ENCODE results near the gene STK39.

The STK39 gene

GRCh38 chr2:168241746-168242145 is 5.6 kb downstream of the STK39 start:
- no peak for DNase-seq

DNA sequence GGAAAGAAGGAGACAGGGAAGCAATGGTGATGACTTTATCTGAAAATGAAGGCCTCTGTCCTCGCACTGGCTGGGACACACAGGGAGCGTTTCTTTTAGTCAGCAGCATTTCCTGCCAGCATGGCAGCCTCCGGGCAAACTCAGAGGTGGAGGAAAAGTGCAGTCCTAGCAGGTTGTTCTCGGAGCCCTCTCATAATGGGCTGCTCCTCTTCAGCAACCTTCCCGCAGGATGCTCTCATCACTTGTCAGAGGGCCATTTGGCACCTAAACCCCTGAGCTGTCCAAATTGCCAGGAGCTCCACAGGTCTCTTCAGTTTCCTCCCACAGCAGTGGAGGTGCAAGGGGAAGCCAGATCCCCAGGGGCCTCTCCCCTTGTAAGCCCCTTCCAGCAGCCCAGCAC is 6.2 kb downstream of the STK39 start:
- DNase-seq: peak; percentile 43

GRCh38 chr2:168239281-168239680 is 8.1 kb downstream of the STK39 start:
- DNase-seq: no peak

- no peak for DNase-seq
Observed at GRCh38 chr2:168237741-168238140, 9.7 kb downstream of the STK39 start.

GRCh38 chr2:168234407-168235085 is 12.8 kb downstream of the STK39 start:
- DNase-seq: no peak

- no peak for DNase-seq
Observed at GRCh38 chr2:168233726-168234406, 13.5 kb downstream of the STK39 start.

GRCh38 chr2:168233166-168233565 is 14.2 kb downstream of the STK39 start:
- no peak for DNase-seq

DNA sequence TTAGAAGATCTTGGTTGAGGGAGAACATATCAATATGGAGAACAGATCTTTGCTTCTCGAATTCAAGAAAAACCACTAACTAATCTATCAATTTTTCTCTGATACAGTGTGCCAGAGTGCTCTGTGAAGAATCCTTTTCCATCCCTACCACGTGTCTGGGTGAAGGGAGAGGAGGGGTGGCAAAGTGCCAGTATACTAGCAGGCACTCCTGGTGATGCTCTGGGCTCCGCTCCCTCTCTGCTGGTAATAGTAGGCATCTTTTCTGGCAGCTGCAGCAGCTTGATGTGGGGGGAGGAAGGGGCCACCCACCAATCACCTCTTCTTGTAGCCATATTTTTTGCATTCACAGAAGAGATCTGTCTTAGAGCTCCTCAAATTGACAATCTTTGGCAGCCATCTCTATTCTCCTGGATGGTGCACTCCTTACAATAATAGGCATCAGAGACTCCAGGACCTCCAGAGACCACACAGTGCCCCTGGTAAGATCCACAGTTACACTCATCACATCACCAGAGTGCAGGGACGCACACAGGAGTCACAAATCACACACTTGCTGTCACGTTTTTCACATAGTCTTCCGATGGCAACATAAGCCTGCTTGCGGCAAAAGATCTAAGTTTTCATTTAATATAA is 15.7 kb downstream of the STK39 start:
- DNase-seq: no peak

- DNase-seq: no peak
Observed at GRCh38 chr2:168230389-168230788, 17.0 kb downstream of the STK39 start.

- DNase-seq: no peak
Observed at GRCh38 chr2:168224346-168224745, 23.0 kb downstream of the STK39 start.

GRCh38 chr2:168222088-168222487 is 25.3 kb downstream of the STK39 start:
- DNase-seq: no peak

- no peak for DNase-seq
Observed at GRCh38 chr2:168220965-168221819, 26.2 kb downstream of the STK39 start.

DNA sequence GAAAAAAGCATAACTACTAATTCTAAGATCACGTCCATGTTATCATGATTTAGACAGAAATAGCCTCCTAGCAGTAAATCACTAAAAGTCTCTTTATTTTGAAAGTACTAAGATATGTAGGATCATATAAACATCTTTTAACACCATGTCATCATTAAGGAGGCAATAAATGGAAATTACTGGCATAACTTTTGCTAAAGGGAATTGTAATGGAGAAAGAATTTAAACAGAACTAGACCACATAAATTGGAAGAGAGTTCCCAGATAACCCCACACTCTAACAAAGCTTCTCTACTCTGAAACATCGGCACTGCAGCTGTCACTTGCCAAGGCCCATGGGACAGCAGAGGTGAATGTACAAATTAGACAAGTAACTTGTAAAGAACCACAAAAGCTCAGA is 29.5 kb downstream of the STK39 start:
- no peak for DNase-seq

GRCh38 chr2:168216351-168217005 is 30.9 kb downstream of the STK39 start:
- DNase-seq: no peak

DNA sequence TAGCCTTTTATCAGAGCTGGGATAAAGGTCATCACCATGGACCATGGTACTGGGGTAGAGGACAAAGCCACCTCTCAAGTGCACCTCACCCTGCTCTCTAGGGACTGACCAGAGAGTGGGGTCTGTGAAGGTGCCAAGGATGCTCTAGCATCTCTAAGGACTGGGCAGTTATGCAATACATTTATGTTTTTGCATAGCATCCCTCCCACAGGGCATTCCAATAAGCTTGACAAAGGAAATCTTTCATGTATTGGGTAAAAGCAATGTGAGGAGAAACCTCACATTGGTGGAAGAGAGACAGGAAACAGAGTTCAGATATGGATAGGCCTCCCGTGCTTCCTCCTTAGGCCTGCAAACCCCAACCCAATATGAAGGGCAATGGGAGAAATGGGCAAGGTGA is 31.6 kb downstream of the STK39 start:
- no peak for DNase-seq

- no peak for DNase-seq
Observed at GRCh38 chr2:168212866-168213265, 34.5 kb downstream of the STK39 start.

DNA sequence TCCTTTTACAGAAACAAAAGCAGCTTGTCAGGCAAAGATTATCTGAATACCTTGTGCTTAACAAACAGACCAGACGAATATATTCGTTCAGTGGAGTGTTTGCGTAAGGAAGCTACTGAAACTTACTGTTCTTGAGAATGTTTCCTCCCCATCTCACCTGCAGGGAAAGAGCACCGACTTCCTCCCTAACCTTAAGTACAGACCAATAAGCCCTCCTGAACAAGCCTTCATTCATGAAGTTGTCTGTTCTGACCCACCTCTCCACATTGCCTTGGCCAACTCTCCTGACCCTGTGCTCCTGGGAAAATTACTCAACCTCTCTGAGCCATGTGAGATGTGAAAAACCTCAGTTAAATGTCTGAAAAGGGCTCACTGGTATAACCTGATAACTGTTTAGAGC is 35.2 kb downstream of the STK39 start:
- no peak for DNase-seq

- no peak for DNase-seq
Observed at GRCh38 chr2:168211664-168212163, 35.7 kb downstream of the STK39 start.

DNA sequence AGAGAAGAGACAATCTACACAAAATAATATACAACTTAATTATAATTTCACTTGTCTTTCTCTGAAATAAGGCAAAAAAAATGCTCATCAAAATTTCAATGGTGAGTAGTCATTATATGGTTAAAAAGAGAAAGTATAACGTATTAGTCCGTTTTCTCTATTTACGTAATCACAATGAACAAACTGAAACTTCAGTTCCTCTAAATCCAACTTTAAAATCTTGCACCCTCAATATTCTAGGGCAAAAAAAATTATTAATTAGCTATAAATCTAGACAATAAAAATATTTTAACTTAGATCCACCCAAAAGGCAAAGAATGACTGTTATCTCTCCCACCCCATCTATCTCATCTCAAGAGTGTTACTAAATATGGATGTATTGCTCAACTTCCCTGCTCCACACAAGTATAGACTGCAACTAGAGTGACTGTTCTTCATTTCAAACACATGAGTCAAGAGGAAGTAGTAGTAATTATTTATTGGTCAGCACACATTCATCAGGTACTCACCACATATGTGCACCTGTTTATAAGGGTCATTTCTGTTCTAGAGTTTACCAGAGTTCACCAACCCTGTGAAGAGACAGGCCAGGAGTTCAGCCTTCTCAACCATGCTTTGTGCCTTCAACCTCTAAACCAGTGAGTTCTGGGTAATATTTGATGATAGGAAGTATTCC is 36.4 kb downstream of the STK39 start:
- DNase-seq: no peak

DNA sequence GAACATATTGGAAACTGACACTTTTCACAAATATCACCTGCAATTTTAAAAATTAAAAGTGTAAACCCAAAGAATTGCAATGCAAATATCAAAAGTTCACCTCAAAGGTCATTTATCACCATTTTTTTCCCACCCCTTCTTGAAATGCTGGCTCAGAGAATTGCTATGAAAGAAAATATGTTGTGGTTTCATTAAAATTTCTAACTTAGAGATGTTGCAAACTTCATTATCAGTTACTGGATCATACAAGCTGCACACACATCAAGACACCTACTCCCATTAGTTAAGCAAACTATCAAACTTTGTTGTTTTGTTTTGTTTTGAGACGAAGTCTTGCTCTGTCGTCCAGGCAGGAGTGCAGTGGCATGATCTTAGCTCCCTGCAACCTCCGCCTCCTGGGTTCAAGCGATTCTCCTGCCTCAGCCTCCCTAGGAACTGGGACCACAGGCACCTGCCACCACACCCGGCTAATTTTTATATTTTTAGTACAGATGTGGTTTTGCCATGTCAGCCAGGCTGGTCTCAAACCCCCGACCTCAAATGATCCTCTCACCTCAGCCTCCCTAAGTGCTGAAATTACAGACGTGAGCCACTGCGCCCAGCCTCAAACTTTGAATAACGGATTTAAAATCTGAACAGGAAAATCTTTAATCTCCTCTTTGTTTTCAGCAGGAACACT is 37.0 kb downstream of the STK39 start:
- DNase-seq: no peak

DNA sequence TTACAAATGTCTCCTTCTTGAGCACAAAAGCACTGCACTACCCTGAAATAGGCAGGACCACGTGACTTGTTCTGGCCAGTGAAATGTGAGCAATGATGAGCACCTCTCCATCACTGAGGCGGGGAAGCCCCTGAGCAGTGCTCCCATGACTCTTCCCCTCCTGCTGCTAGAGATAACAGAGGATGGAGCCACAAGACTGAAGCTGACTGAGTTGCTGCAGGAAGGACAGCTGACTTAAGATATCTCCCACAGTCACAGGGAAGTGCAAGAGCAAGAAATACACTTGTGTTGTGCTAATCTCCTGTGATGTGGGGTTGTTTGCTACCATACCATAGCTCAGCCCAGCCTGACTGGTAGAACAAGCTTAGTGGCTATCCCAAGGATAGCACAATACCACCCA is 38.7 kb downstream of the STK39 start:
- DNase-seq: no peak

Measured in CD4-positive, alpha-beta T cell treated with Interleukin-6 for 4 hours (primary cell).